CD14-positive monocyte (primary cell): ENCODE data around the gene MEGF6. TPM values are rescaled to one million over a fixed set of nuclear protein-coding genes. Genes with fewer than 3 reads are reported as not detected.

Source experiments
- DNase-seq, 3 donors: peaks; one replicate each; pipeline ENCODE4 v3.0.0-alpha.2; 2011 to 2022
- H2AFZ ChIP-seq: 2 replicates; pipeline ENCODE4 v1.6.0; 2012; ENCODE audit warnings: mild to moderate bottlenecking, low read depth, low read length, inconsistent platforms; ENCODE audit not compliant: insufficient read depth, poor library complexity, severe bottlenecking
- H3K27ac ChIP-seq, 2 donors: 1 replicate in 1 of 2; 2 replicates in 1 of 2; pipeline ENCODE4 v1.5.1; 2012 to 2013; ENCODE audit warnings: low read length in 2 of 2, control low read depth in 1 of 2, inconsistent platforms in 1 of 2, low read depth in 1 of 2, mild to moderate bottlenecking in 1 of 2
- H3K27me3 ChIP-seq, 2 donors: one replicate each; pipeline versions ENCODE4 v1.6.0 to v1.6.1; 2011 to 2013; ENCODE audit warnings: low read length in 2 of 2; ENCODE audit not compliant: control insufficient read depth in 2 of 2, insufficient read depth in 2 of 2
- H3K36me3 ChIP-seq, 2 donors: replicated peaks in 1 of 2; 1 replicate in 1 of 2; 2 replicates in 1 of 2; pipeline versions ENCODE4 v1.5.1 to v1.6.1; 2012 to 2013; ENCODE audit warnings: low read length in 2 of 2, control low read depth in 1 of 2, inconsistent platforms in 1 of 2, mild to moderate bottlenecking in 1 of 2; ENCODE audit not compliant: insufficient read depth in 2 of 2, control insufficient read depth in 1 of 2
- H3K4me1 ChIP-seq, 2 donors: 1 replicate in 1 of 2; 2 replicates in 1 of 2; pipeline versions ENCODE4 v1.5.1 to v1.6.1; 2012 to 2013; ENCODE audit warnings: low read length in 2 of 2, control low read depth in 1 of 2, inconsistent platforms in 1 of 2, mild to moderate bottlenecking in 1 of 2, moderate library complexity in 1 of 2; ENCODE audit not compliant: insufficient read depth in 2 of 2, control insufficient read depth in 1 of 2
- H3K4me2 ChIP-seq: replicated peaks from 2 replicates; pipeline ENCODE3; 2012; ENCODE audit warnings: low read length, moderate library complexity, mild to moderate bottlenecking; ENCODE audit not compliant: poor library complexity, severe bottlenecking; ENCODE audit errors: extremely low read depth
- H3K4me3 ChIP-seq, 3 experiments: fragments of 200-600 bp in 1 of 3; sonication (generic) in 1 of 3; replicated peaks in 1 of 3; 1 replicate in 2 of 3; 2 replicates in 1 of 3; pipeline ENCODE4 v1.5.1; 2011 to 2013; ENCODE audit warnings: low read length in 3 of 3, mild to moderate bottlenecking in 3 of 3, control low read depth in 2 of 3, low read depth in 2 of 3, inconsistent platforms in 1 of 3, moderate library complexity in 1 of 3
- H3K79me2 ChIP-seq: 2 replicates; pipeline ENCODE4 v1.6.0; 2012; ENCODE audit warnings: mild to moderate bottlenecking, control low read depth, inconsistent platforms, low read length, moderate library complexity; ENCODE audit not compliant: insufficient read depth
- H3K9ac ChIP-seq: 2 replicates; pipeline ENCODE4 v1.6.0; 2017; ENCODE audit warnings: low read length, mild to moderate bottlenecking; ENCODE audit not compliant: insufficient read depth, poor library complexity, severe bottlenecking
- H3K9me3 ChIP-seq, 2 donors: replicated peaks in 1 of 2; 1 replicate in 1 of 2; 2 replicates in 1 of 2; pipeline versions ENCODE4 v1.5.1 to v1.6.1; 2012 to 2013; ENCODE audit warnings: low read length in 2 of 2, control low read depth in 1 of 2; ENCODE audit not compliant: control insufficient read depth in 1 of 2, insufficient read depth in 1 of 2
- H4K20me1 ChIP-seq: 2 replicates; pipeline ENCODE4 v1.6.0; 2012; ENCODE audit warnings: mild to moderate bottlenecking, low read length, control low read depth, moderate library complexity; ENCODE audit not compliant: insufficient read depth
- H3K27ac Mint-ChIP-seq, 7 donors: one replicate each; pipeline ENCODE4 v1.8.0; 2020; ENCODE audit warnings: mild to moderate bottlenecking in 7 of 7, mixed read lengths in 7 of 7, moderate library complexity in 6 of 7, inconsistent platforms in 2 of 7
- H3K27me3 Mint-ChIP-seq, 3 donors: one replicate each; pipeline ENCODE4 v1.8.0; 2021 to 2022; ENCODE audit warnings: low read depth in 3 of 3, mild to moderate bottlenecking in 3 of 3, mixed read lengths in 3 of 3, moderate library complexity in 3 of 3, inconsistent platforms in 1 of 3
- H3K36me3 Mint-ChIP-seq, 2 donors: one replicate each; pipeline ENCODE4 v1.8.0; 2020; ENCODE audit warnings: mixed read lengths in 2 of 2, inconsistent platforms in 1 of 2, mild to moderate bottlenecking in 1 of 2
- H3K4me1 Mint-ChIP-seq: one replicate; pipeline ENCODE4 v1.8.0; 2020; ENCODE audit warnings: mild to moderate bottlenecking, mixed read lengths
- H3K4me3 Mint-ChIP-seq, 2 donors: one replicate each; pipeline ENCODE4 v1.8.0; 2020; ENCODE audit warnings: mild to moderate bottlenecking in 2 of 2, mixed read lengths in 2 of 2, moderate library complexity in 1 of 2
- H3K9me3 Mint-ChIP-seq, 7 donors: one replicate each; pipeline ENCODE4 v1.8.0; 2020 to 2022; ENCODE audit warnings: mixed read lengths in 7 of 7, mild to moderate bottlenecking in 6 of 7, moderate library complexity in 6 of 7, inconsistent platforms in 2 of 7
- WGBS: methylation state at CpG from one replicate; pipeline ENCODE4 v1.1.5; 2013; ENCODE audit warnings: missing lambda C conversion rate; ENCODE audit not compliant: insufficient coverage; 5-methylcytosine and 5-hydroxymethylcytosine counted together
- intact Hi-C, 2 donors: fragments of 100-400 bp; cut with micrococcal nuclease; formaldehyde crosslinking; loops; one replicate each; pipeline versions ENCODE4 v1.15.0 to v1.15.1; 2023
- polyA plus RNA-seq, 3 donors: library from polyadenylated mRNA; depleted of rRNA in 1 of 3; unstranded in 2 of 3; stranded (reverse) in 1 of 3; fragments of 300-500 nt in 2 of 3; fragments of >200 nt in 1 of 3; fragmentation: Illumina TruSeq in 2 of 3; gene quantifications; 1 replicate in 2 of 3; 2 replicates in 1 of 3; pipeline ENCODE4 v1.2.3, GENCODE V29; 2012 to 2021
- TF ChIP-seq, protein P1 (sequence below): fragments of 200-600 bp; IDR thresholded peaks from one replicate; pipeline ENCODE4 v1.8.0; 2022; ENCODE audit warnings: antibody characterized with exemption, mild to moderate bottlenecking

MEGF6 gene
- polyA plus RNA-seq, 3 donors = 0.39 to 3.8 (median 1.2) TPM

DNA sequence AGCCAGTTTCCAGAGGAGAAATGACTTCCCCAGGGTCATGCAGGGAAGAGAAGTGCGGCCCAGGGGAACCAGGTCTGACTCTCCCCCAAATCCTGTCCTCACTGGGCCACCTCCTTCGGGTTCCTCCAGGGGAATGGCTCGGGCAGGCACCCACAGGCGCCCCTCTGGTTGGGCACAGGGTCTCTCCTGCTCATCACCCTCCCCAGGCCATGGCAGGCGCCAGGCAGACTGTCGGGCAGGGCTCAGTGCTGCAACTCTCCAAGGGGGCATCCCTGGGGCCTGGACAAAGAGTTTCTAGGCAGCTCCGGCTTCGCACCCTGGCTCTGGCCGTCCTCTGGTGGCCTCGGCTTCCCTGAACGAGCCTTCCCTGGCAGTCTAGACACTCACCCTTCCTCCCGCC, 75.6 kb downstream of the MEGF6 start:
- Histone ChIP-seq H4K20me1 (no peaks in the 10 kb centered on the region), H3K4me2 (no peak overlapping the region), H2AFZ (no peak overlapping the region), H3K9ac (no peak overlapping the region), H3K27ac (no peak overlapping the region), H3K36me3 (no peaks in the 10 kb centered on the region), H3K27me3 (no peaks in the 10 kb centered on the region), H3K79me2 (no peaks in the 10 kb centered on the region), H3K4me1 (peaks cover 4 to 8% of the 10 kb centered on the region in 2 donors), H3K4me3 (no peak overlapping the region), H3K9me3 (no peaks in the 10 kb centered on the region)
- Mint-ChIP-seq H3K27me3 (peaks cover 5 to 7% (median 6%) of the 10 kb centered on the region in 3 donors), H3K4me3 (no peak overlapping the region), H3K9me3 (no peaks in the 10 kb centered on the region), H3K36me3 (no peaks in the 10 kb centered on the region), H3K4me1 (peaks cover 13% of the 10 kb centered on the region), H3K27ac (no peak overlapping the region)
- TF ChIP-seq, protein P1, sequence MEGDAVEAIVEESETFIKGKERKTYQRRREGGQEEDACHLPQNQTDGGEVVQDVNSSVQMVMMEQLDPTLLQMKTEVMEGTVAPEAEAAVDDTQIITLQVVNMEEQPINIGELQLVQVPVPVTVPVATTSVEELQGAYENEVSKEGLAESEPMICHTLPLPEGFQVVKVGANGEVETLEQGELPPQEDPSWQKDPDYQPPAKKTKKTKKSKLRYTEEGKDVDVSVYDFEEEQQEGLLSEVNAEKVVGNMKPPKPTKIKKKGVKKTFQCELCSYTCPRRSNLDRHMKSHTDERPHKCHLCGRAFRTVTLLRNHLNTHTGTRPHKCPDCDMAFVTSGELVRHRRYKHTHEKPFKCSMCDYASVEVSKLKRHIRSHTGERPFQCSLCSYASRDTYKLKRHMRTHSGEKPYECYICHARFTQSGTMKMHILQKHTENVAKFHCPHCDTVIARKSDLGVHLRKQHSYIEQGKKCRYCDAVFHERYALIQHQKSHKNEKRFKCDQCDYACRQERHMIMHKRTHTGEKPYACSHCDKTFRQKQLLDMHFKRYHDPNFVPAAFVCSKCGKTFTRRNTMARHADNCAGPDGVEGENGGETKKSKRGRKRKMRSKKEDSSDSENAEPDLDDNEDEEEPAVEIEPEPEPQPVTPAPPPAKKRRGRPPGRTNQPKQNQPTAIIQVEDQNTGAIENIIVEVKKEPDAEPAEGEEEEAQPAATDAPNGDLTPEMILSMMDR = no peak
- intact Hi-C loops = no loop called here
- 98% methylated on average over 11 of the region's 12 CpGs for WGBS
- no peak for DNase-seq

DNA sequence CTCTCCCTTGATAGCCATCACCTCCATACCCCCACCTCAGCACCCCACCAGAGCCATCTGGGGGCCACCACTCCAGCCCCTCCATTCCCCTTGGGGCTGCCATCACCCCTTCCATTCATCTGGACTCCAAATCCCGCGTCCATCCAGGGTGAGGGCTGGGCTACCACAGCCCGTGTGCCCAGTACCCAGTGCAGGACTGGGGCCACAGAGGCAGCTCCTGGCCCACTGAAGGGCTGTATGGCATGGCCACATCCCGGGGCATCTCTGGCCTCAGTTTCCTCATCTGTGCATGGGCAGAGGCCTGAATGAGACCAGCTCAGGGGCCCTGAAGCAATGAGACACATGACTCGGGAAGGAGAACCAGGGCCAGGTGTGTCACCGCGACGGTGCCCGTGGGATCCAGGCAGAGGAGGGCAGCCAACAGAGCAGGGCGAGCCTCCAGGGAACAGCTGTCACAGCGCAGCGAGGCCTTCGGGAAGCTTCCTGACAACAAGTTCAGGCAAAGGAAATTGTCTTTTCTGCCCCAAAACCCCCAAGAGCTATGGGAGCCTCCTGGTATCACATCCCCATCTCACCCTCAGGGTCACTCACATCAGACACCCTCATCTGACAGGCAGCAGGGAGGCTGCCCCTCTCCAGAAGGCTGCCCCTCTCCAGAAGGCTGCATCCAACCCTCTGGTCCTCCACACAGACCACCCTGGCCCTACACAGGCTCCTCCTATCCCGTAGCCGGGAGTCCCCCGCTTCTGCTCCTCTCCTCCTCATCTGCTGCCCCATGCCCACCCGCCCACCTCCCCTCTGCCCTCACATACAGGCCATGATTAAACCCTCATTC, 76.3 kb downstream of the MEGF6 start:
- 85% methylated on average over 10 of the region's 17 CpGs for WGBS
- Mint-ChIP-seq H3K4me1 (peaks cover 20% of the 10 kb centered on the region), H3K9me3 (no peaks in the 10 kb centered on the region), H3K4me3 (no peak overlapping the region), H3K27me3 (peaks cover 6 to 8% (median 7%) of the 10 kb centered on the region in 3 donors), H3K36me3 (no peaks in the 10 kb centered on the region), H3K27ac (no peak overlapping the region)
- Histone ChIP-seq H3K27me3 (no peaks in the 10 kb centered on the region), H3K9me3 (no peaks in the 10 kb centered on the region), H4K20me1 (no peaks in the 10 kb centered on the region), H2AFZ (no peak overlapping the region), H3K4me1 (peaks cover 11 to 15% of the 10 kb centered on the region in 2 donors), H3K79me2 (no peaks in the 10 kb centered on the region), H3K4me2 (no peak overlapping the region), H3K36me3 (no peaks in the 10 kb centered on the region), H3K27ac (no peak overlapping the region), H3K9ac (no peak overlapping the region), H3K4me3 (no peak overlapping the region)
- DNase-seq = no peak
- intact Hi-C loops = no loop called here
- TF ChIP-seq, protein P1 = no peak
